ENCODE results near the gene SLC46A3. TPM values are rescaled to one million over a fixed set of nuclear protein-coding genes. Genes with fewer than 3 reads are reported as not detected.

Gene SLC46A3
- polyA plus RNA-seq, 2 of the 4 experiments (the other 2 are of a cell fraction): 2.1 to 6.8 TPM

DNA sequence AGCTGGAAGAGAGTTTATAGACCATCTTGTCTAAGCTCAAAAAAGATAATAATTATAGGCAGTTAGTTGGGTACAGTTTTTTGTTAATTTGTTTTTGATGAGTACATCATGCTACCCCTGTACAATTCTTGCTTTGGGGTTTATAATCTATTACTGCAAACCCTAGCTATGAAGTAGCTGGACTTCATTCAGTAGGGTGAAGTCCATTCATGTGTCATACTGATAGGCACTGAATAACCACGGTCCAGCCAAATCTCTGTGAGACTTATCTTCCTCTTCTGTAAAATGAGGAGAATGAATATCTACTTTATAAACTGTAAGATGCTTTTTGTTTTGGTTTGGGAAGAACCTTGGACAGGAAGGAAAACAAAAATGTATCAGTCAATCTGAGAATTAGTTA lies 19.5 kb downstream of the SLC46A3 start:
- Histone ChIP-seq H3K27ac (no peak overlapping the region), H3K4me1 (no peaks in the 10 kb centered on the region), H3K4me3 (no peak overlapping the region), H3K9me3 (no peaks in the 10 kb centered on the region), H3K4me2 (no peak overlapping the region)
- ChIA-PET CTCF (no interaction called here), POLR2A (no interaction called here)
- no peak for FAIRE-seq
- DNase-seq (ENCODE audit: low read depth in 1 of 2, low spot score in 1 of 2): no peak
- ATAC-seq: no peak
- WGBS (ENCODE audit: missing lambda C conversion rate): 85% methylated on average over 1 of the region's 1 CpG
- TF ChIP-seq PBX3 (IDR thresholded peaks at IDR 0.05): no peak
- TF ChIP-seq HOXB5 (CRISPR knock-in tag; IDR thresholded peaks at IDR 0.05): no peak
- TF ChIP-seq, protein P1, sequence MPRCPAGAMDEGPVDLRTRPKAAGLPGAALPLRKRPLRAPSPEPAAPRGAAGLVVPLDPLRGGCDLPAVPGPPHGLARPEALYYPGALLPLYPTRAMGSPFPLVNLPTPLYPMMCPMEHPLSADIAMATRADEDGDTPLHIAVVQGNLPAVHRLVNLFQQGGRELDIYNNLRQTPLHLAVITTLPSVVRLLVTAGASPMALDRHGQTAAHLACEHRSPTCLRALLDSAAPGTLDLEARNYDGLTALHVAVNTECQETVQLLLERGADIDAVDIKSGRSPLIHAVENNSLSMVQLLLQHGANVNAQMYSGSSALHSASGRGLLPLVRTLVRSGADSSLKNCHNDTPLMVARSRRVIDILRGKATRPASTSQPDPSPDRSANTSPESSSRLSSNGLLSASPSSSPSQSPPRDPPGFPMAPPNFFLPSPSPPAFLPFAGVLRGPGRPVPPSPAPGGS (IDR thresholded peaks at IDR 0.05): no peak
- TF ChIP-seq KDM5A (IDR thresholded peaks at IDR 0.05): no peak
- TF ChIP-seq SMC3 (IDR thresholded peaks at IDR 0.05): no peak
- no peak for TF ChIP-seq ZNF302 (CRISPR knock-in tag; IDR thresholded peaks at IDR 0.05)
- no peak for TF ChIP-seq KDM1A (IDR thresholded peaks at IDR 0.05; ENCODE audit: low read depth)
- TF ChIP-seq, protein P2, sequence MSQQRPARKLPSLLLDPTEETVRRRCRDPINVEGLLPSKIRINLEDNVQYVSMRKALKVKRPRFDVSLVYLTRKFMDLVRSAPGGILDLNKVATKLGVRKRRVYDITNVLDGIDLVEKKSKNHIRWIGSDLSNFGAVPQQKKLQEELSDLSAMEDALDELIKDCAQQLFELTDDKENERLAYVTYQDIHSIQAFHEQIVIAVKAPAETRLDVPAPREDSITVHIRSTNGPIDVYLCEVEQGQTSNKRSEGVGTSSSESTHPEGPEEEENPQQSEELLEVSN (IDR thresholded peaks at IDR 0.05; ENCODE audit: borderline replicate concordance, low read depth): no peak
- no peak for TF ChIP-seq ZC3H11A (IDR thresholded peaks at IDR 0.05)
- no peak for TF ChIP-seq ZFP36 (IDR thresholded peaks at IDR 0.05; ENCODE audit: borderline replicate concordance, partially characterized antibody)
- TF ChIP-seq CBX2 (IDR thresholded peaks at IDR 0.05; ENCODE audit: borderline replicate concordance, low read depth): no peak

DNA sequence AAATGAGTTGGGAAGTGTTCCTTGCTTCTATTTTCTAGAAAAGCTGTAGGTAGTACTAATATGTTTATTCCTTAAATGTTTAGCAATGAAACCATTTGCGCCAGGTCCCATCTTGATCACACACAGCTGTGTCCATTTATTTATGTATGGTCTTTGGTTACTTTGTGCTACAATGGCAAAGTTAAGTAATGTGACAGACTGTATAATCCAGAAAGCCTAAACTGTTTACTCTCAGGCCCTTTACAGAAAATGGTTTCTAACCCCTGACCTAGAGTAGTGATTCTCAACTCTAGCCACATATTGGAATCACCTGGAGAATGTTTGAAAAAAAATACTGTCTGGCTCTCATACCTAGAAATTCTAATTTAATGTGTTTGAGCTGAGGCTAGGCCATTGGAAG lies 21.3 kb downstream of the SLC46A3 start:
- DNase-seq (ENCODE audit: low read depth in 1 of 2, low spot score in 1 of 2) (no peak), ATAC-seq (no peak), FAIRE-seq (no peak)
- Histone ChIP-seq H3K4me2 (no peak overlapping the region), H3K4me1 (no peaks in the 10 kb centered on the region), H3K9me3 (no peaks in the 10 kb centered on the region), H3K4me3 (no peak overlapping the region), H3K27ac (no peak overlapping the region)
- ChIA-PET CTCF (interaction anchor here (1.0 to 1.2 kb wide), 2 partner anchors 10 to 24 kb away, joined by 3 to 5 read pairs; no protein-coding TSS in a partner anchor), POLR2A (no interaction called here)
- TF ChIP-seq POLR2A (IDR thresholded peaks at IDR 0.05; ENCODE audit: low read length) (no peak), HOXB5 (CRISPR knock-in tag; IDR thresholded peaks at IDR 0.05) (no peak), CBX2 (IDR thresholded peaks at IDR 0.05; ENCODE audit: borderline replicate concordance, low read depth) (no peak), HOXA7 (CRISPR knock-in tag; IDR thresholded peaks at IDR 0.05) (no peak), ESRRA (IDR thresholded peaks at IDR 0.05; ENCODE audit: borderline replicate concordance, low read length) (no peak), PHF8 (IDR thresholded peaks at IDR 0.05; ENCODE audit: borderline replicate concordance, low read depth) (no peak), EHF (CRISPR knock-in tag; IDR thresholded peaks at IDR 0.05) (no peak), NPAS2 (CRISPR knock-in tag; IDR thresholded peaks at IDR 0.05; ENCODE audit: borderline replicate concordance) (no peak), HDAC2 (IDR thresholded peaks at IDR 0.05) (no peak), EP300 (IDR thresholded peaks at IDR 0.05) (no peak), ELK1 (IDR thresholded peaks at IDR 0.05; ENCODE audit: low read depth, low read length) (no peak), NFE2L2 (conservative IDR thresholded peaks at IDR 0.05; ENCODE audit: low read length) (no peak), RFX5 (IDR thresholded peaks at IDR 0.05) (no peak)
- TF ChIP-seq, protein P1 (IDR thresholded peaks at IDR 0.05): no peak
- 93% methylated on average over 1 of the region's 1 CpG for WGBS (ENCODE audit: missing lambda C conversion rate)
